Measurements from ENCODE around the gene KLF3.
A peak's percentile ranks its signal among the peaks of the same experiment; 100 is the strongest.

Gene KLF3

DNA sequence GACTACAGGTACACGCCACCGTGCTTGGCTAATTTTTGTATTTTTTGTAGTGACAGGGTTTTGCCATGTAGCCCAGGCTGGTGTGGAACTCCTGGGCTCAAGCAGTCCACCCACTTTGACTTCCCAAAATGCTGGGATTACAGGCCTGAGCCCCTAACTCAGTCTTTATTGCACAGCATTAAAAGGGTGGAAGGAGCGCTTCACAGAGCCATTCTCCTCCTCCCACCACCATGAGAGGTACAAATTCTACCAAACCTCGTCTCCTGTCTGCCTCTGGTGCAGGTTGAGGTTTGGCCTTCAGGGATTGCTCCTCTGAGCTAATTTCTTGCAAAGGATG lies 66.5 kb downstream of the KLF3 start:
- intact Hi-C loops (cut with DNase I; ENCODE audit: low total_unique reads): loop anchor here (5.0 kb wide), 1 partner anchor 408 kb away; no protein-coding TSS in a partner anchor
- H3K36me3 ChIP-seq: no peaks in the 10 kb centered on the region
- no peak for DNase-seq
- H3K9me3 ChIP-seq: no peaks in the 10 kb centered on the region
- H3K27ac ChIP-seq: no peak overlapping the region
- H3K4me1 ChIP-seq: peaks cover 0 to 6% (median 2%) of the 10 kb centered on the region in 4 donors
- no peak overlapping the region for H3K4me3 ChIP-seq
- TF ChIP-seq, protein P1, sequence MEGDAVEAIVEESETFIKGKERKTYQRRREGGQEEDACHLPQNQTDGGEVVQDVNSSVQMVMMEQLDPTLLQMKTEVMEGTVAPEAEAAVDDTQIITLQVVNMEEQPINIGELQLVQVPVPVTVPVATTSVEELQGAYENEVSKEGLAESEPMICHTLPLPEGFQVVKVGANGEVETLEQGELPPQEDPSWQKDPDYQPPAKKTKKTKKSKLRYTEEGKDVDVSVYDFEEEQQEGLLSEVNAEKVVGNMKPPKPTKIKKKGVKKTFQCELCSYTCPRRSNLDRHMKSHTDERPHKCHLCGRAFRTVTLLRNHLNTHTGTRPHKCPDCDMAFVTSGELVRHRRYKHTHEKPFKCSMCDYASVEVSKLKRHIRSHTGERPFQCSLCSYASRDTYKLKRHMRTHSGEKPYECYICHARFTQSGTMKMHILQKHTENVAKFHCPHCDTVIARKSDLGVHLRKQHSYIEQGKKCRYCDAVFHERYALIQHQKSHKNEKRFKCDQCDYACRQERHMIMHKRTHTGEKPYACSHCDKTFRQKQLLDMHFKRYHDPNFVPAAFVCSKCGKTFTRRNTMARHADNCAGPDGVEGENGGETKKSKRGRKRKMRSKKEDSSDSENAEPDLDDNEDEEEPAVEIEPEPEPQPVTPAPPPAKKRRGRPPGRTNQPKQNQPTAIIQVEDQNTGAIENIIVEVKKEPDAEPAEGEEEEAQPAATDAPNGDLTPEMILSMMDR (IDR thresholded peaks at IDR 0.05): no peak
- no peaks in the 10 kb centered on the region for H3K27me3 ChIP-seq

DNA sequence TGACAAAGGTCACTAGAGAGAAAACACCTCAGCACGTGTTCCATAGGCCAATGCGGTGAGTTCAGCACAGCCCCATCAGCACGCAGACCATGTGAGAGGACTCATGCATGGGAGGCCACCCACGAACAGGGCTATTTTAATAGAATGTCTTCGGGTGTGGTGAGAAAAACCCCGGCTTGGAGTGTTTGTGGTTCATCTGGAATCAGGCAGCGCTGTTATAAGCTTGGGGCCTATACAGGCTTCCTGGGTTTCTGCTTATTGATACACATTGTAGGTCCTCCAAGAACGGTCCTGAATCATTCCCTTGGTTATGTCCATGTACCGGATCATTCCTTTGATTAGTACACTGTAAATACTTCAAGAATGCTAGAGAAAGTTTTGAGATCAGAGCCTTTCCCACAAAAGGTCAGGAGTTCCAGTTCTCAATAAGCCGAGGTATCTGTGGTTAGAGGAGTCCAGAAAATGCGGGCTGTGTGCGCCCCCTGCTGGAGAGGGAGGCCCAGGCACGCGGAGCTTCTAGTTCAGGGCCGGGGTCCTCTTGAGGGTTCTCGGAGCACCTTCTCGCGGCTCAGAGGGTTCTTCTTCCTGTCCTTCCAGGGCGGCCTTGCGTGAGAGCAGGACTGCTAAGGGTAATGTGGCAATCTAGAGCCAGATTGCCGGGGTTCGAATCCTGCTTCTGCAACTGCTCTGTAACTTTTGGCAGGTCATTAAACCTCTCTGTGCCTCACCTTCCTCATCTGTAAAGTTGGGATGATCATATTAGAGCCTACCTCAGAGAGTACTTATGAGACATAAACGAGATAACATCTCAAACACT lies 67.0 kb downstream of the KLF3 start:
- Histone ChIP-seq H3K9me3 (no peaks in the 10 kb centered on the region), H3K4me1 (peaks cover 0 to 6% (median 2%) of the 10 kb centered on the region in 4 donors), H3K27me3 (no peaks in the 10 kb centered on the region), H3K36me3 (no peaks in the 10 kb centered on the region), H3K27ac (no peak overlapping the region), H3K4me3 (no peak overlapping the region)
- TF ChIP-seq, protein P1 (IDR thresholded peaks at IDR 0.05): peak; percentile 89
- intact Hi-C loops (cut with DNase I; ENCODE audit: low total_unique reads): loop anchor here (5.0 kb wide), 1 partner anchor 409 kb away; no protein-coding TSS in a partner anchor
- DNase-seq: peak; percentile 72 to 88

DNA sequence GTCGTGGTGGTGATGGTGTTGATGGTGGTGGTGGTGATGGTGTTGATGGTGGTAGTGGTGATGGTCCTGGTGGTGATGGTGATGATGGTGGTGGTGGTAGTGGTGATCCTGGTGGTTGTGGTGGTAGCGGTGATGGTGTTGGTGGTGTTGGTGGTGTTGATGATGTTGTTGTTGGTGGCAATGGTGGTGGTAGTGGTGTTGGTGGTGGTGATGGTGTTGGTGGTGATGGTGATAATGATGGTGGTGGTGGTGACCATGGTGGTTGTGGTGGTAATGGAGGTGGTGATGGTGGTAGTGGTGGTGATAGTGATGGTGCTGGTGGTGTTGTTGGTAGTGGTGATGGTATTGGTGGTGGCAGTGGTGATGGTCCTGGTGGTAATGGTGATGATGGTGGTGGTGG lies 69.7 kb downstream of the KLF3 start:
- DNase-seq: no peak
- Histone ChIP-seq H3K36me3 (no peaks in the 10 kb centered on the region), H3K4me3 (no peak overlapping the region), H3K27ac (no peak overlapping the region), H3K9me3 (no peaks in the 10 kb centered on the region), H3K4me1 (peaks cover 0 to 6% (median 2%) of the 10 kb centered on the region in 4 donors), H3K27me3 (no peaks in the 10 kb centered on the region)
- TF ChIP-seq, protein P1 (IDR thresholded peaks at IDR 0.05): no peak
- intact Hi-C loops (cut with DNase I; ENCODE audit: low total_unique reads): loop anchor here (2.0 to 5.0 kb wide), 2 partner anchors 411 to 557 kb away; no protein-coding TSS in a partner anchor

DNA sequence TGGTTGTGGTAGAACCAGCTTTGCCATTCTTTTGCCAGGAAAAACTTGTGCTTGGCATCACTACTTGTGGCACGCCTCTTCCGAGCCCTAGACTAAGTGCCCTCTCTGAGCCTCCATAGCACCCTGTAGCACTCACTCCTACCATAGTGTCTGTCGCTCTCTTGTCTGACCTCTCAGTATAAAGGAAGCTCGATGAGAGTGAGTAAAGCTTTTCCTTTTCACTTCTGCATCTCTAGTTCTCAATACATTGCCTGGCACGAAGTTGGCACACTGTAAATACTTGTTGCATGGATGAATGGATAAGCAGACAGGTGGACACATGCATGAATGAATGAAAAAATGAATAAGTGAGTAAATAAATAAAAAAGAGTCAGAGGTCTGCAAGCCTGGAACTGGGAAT lies 70.4 kb downstream of the KLF3 start:
- no peaks in the 10 kb centered on the region for H3K36me3 ChIP-seq
- no peak for DNase-seq
- intact Hi-C loops (cut with DNase I; ENCODE audit: low total_unique reads): loop anchor here (5.0 kb wide), 1 partner anchor 412 kb away; no protein-coding TSS in a partner anchor
- no peaks in the 10 kb centered on the region for H3K9me3 ChIP-seq
- H3K27me3 ChIP-seq: no peaks in the 10 kb centered on the region
- TF ChIP-seq, protein P1 (IDR thresholded peaks at IDR 0.05): no peak
- no peak overlapping the region for H3K27ac ChIP-seq
- H3K4me1 ChIP-seq: peaks cover 0 to 6% (median 2%) of the 10 kb centered on the region in 4 donors
- H3K4me3 ChIP-seq: no peak overlapping the region

DNA sequence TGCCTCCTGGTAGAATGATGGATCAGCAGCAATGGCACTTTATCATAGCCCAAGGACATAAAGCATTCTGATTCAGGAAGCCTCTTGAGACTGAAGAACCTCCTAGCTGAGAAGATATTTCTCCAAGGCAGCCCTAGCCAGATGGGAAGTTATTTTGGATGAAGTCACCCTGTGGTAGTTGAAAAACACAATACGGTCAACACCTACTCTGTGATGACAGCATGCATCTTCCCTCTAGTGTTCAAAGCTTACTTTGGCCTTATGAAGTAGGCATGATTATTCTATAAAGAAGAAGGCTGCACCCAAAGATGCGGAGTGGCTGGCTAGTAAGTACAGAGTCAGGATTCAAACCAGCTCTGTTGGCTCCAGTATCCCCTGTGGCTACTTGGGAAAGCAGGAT lies 70.9 kb downstream of the KLF3 start:
- no peaks in the 10 kb centered on the region for H3K27me3 ChIP-seq
- H3K36me3 ChIP-seq: no peaks in the 10 kb centered on the region
- no peak overlapping the region for H3K27ac ChIP-seq
- DNase-seq: no peak
- no peak overlapping the region for H3K4me3 ChIP-seq
- TF ChIP-seq, protein P1 (IDR thresholded peaks at IDR 0.05): no peak
- H3K4me1 ChIP-seq: peaks cover 0 to 6% (median 2%) of the 10 kb centered on the region in 4 donors
- no peaks in the 10 kb centered on the region for H3K9me3 ChIP-seq
- intact Hi-C loops (cut with DNase I; ENCODE audit: low total_unique reads): loop anchor here (5.0 kb wide), 1 partner anchor 413 kb away; no protein-coding TSS in a partner anchor
